GM18861 (cell line): ENCODE results near the gene SYNPO.

Source experiments
- ATAC-seq: cut with Tn5 transposase; IDR thresholded peaks from one replicate; pipeline ENCODE4 v1.9.1; 2021; ENCODE audit not compliant: unreplicated experiment

The SYNPO gene

DNA sequence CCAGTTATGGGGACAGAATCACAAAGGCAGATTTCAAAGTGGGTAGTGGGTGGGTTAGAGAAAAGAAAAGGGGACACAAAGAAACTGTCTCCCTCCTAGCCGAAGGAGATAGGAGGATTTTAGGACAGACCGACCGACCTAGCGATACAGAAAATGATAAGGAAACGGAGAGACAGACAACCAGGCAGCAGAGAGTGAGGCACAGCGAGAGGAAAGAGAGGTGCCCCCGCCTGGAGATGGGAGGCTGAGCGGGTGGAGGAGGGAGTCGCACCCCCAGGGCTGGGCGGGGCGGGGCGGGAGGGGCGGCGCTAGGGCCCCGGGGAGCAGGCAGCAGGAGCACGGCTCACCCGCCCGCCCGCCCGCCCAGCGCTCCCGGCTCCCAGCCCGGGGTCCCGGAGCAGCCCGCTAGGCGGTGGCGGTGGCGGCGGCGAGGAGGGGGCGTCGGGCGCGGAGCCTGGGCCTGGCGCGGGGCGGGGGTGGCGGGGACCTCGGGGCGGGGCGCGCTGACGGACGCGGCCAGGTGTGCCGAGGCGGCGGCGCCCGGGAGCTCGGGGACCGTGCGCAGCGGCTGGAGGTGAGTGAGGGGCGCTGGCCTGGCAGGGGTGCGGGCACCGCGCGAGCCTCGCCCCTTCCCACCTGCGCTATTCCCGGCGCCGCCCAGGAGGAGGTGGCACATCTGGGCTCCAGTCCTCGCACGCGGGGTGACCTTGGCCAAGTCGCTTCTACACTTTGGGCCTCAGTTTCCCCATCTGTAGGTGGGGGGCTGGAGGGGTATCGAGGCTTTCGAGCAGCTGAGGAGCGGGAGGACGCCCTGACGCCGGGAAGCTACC, 15.9 kb upstream of the SYNPO start:
- ATAC-seq = no peak

DNA sequence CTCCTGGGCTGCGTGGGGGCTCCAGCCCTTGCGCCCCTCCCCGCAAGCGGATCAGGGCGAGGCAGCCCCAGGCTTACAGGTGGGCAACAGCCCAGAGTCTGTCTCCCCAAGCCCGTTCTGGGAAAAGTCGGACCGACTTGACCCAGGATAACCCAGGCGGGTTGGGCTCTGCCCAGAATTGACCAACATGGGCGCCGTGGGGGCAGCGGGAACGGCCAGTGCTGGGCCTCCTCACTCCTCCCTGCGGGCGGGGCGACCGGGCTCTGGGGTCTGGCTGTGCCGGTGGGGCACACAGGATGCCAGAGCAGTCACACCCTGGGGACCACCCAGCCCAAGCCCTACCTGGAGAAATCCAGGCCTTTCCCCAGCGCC, 15.3 kb upstream of the SYNPO start:
- no peak for ATAC-seq

DNA sequence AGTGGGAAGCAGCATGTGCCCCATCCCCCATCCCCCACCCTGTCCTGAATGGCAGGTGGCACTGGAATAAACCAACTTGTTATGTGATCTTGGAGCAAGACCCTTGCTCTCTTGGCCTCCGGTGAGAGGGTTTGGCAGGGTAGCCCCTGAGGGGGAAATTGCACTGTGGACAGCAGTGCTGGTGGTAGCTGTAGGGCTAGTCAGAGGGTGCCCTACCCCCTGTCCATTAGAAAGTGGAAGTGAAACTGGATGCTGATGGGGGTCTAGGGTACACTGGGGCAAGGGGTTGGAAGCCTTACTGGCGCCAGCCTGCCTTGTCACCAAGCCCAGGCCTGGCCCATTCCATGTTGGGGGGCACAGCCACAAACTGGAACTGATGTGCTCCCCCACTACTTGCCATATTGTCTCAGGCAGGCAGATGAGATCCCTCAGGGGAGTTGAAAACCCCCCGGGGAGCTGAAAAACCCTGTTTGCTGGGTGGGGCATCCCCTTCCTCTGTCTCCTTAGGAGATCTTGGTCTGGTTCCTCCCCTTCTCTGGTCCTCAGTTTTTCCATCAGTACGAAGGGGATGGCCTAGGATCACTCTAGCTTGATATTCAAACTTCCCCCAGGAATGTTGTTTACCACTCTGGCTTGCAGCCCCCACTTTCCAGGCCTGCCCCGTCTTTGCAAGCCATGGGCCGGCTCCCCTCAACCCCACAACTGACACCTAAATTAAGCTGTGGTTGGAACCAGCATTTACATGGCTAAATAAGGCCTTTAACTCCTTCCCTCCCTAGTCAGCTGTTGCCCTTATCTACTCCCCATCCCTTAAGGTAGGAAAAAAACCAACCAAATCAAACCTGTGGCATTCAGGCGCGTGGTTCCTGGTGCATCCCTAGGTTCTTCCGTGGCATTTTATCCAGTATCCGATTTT, 14.4 kb upstream of the SYNPO start:
- ATAC-seq = peak; percentile 62

DNA sequence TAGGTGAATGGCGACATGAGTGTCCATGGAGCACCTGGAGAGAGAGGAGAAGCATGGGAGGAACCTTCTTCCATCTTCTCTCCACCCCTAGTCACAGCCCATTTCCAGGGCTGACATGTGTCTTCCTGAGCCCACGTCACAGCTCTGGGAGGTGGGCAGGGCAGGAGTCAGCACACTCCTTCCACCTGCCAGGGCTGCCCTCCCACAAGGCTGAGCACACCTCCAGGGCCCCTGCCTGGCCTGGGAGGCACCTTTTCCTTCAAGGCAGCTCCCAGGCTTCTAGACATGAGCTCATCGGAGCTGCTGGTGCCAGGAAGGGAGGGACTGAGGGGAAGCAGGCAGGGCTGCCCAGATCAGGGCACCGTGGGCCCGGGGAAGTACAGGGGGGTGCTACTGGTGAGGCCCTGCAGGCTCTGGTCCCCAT, 13.6 kb upstream of the SYNPO start:
- no peak for ATAC-seq

DNA sequence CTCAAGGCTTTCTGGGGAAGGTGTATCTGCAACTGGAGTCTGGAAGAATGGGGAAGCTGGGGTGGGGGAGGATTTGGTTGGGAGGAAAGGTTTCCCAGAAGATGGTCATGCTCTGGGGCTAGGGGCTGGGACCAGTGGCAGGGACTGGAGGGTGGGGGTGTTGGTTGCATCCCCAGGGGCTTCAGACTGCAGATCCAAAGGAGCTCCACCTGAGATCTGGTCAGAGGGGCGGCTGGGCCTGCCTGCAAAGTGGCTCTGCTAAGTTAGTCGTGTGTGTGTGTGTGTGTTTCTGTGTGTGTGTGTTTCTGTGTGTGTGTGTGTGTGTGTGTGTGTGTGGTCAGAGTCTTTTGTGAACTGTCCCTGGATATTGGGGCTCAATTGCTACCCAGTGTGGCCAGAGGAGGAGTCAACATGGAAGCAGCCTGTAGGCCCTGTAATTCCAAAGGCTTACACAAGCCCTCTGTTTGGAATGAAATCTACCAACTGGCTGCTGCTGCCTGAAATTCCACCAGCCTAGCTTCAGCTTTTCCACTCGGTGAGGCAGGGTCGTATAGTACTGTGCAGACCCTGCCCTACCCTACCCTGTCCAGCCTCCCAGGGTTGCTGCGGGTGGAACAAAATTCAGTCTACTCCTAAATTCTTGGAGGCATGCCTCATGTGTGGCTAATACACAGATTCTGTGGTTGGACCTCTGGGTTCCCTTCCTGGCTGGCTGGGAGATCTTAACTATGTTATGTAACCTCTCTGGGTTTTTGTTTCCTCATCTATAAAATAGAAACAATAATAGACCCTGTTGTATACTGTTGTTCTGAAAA, 12.5 kb upstream of the SYNPO start:
- ATAC-seq = no peak

DNA sequence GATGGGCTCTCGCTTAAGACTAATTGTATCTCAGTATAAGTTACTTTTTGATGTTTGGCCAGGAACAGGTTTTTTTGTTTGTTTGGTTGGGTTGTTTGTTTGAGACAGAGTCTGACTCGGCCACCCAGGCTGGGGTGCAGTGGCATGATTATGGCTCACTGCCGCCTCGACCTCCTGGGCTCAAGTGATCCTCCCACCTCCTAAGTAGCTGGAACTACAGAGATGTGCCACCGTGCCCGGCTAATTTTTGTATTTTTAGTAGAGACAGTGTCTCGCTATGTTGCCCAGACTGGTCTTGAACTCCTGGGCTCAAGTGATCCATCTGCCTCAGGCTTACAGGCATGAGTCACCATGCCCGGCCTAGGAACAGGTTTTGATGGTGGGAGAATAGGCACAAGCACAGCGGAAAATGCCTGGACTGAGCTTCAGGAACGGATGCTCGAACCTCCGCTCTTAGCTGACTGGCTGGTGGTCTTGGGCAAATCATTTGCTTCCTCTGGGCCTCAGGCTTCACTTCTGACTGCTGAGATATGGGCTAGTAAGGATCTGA, 11.4 kb upstream of the SYNPO start:
- no peak for ATAC-seq

DNA sequence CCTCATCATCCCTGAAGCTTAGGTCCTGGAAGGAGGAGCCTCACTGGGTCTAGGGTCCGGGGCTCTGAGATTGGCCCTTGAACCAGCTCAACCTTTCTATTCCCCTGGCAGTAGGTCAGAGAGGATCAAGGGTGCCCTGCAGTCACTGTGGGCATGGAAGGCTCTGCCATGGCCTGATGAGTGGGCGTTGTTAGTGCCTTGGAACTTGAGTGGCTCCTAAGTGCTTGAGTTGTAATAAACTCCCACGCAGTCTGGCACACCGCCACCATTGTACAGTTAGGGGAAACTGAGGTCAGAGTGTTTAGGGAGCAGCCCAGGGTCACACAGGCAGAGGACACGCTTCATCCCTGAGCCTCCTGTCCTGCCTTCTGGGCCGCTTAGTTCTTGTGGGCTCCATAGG, 10.4 kb upstream of the SYNPO start:
- ATAC-seq = no peak

DNA sequence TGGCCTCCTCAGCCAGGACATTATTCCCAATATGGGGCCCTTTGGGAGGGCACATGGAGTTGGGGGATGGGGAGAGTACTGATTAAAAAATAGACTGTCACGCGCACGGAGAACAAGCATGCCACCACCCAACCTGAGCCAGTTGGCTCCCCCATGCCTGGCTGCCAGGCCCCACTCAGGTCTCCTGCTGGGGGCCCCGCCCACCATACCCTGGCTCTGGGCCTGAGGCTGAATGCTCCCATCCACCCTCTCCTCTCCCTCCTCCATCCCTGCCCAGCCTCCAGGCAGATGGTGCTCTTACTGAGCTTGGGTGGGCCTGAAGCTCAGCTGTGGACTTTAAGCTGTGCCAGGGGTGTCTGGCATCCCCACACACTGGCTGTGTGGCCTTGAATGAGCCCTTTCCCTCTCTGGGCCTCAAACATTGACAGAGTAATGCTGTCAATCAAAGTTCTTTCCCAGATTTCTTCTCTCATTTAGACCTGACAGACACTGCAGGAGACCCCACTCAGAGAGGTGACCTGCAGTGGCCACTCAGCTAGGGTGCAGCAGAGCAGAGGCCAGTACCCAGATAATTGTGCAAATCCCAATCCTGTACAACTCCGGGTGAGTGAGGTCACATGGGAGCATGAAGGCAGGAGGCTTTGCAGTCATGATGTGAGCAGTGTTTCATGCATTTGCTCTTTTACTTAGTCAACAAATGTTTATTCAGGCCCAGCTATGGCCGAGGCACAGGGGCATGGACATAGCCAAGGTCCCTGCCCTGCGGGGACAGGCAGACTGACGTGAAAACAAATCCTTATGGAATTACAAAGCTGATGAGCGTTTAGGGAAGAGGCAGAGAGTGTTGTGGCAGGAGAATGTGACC, 9.8 kb upstream of the SYNPO start:
- no peak for ATAC-seq

DNA sequence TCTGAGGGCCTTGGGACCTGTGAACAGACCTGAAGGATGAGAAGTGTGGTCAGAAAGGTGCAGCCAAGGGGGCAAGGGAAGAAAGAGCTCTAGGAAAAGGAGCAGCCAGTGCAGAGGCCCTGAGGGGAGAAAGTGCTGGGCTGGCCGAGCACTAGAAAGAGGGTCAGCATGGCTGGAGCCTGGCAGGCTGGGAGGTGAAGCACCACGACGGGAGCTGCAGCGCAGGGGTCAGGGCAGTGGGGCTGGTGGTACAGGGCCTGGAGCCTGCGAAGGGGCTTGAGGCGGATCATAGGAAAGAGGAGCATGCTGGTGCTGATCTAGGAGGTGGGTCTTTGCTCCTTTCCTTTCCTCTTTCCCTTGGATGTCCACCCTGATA, 9.1 kb upstream of the SYNPO start:
- no peak for ATAC-seq

DNA sequence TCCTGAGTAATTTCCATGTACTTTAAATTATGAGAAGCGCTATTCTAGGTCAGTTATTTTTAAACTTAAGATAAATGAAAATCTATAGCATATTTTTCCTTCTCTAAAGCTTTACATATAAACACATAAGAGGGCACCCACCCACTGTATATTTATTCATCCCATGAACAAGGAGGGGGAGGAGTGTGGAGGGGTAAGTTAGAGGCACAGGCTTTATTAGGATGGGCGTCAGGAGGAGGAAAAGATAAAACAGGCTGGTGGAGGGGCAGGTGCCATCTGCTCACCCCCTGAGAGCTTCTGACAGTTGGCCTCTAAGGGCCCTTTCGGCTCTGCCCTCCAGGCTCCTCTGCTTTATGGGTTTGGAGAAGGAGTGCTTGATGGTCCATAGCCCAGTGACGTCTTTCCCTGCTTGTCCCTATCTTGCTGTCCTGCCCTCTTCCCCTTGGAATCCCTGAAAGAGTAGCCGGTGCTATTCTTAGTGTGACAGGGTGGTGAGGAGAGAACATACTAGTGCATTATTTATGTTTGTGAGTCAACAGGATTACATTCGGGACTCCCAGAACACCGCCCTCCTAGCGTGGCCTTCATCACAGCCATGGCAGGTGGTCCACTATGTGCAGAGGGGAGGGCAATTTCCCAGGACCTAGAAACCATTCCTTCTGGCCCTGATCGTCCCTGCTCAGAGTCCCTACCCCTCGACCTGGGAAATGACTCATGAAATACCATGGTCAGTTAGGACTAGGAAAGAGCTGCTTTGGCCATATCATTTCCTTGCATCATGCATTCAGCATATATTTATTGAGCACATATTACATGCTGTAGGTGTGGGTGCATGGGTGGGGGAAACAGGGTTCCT, 7.9 kb upstream of the SYNPO start:
- no peak for ATAC-seq

DNA sequence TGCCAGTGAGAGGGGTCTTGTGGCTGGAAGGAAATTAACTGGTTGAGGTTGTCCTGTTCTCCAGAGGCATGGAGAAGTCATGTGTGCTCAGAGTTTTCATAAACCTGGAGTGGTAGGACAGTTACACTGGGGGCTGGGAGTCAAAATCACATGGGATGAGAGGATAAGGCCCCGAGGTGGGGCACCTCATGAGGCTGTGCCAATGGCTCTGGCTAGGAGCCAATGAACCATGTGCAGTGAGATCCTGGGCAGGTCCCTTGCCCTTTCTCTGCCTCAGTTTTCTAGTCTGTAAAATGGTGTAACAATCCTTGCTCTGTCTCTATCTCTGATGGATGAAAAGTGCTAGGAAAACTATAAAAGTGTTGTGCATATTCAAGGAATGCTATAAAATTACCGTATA, 7.0 kb upstream of the SYNPO start:
- ATAC-seq = no peak

DNA sequence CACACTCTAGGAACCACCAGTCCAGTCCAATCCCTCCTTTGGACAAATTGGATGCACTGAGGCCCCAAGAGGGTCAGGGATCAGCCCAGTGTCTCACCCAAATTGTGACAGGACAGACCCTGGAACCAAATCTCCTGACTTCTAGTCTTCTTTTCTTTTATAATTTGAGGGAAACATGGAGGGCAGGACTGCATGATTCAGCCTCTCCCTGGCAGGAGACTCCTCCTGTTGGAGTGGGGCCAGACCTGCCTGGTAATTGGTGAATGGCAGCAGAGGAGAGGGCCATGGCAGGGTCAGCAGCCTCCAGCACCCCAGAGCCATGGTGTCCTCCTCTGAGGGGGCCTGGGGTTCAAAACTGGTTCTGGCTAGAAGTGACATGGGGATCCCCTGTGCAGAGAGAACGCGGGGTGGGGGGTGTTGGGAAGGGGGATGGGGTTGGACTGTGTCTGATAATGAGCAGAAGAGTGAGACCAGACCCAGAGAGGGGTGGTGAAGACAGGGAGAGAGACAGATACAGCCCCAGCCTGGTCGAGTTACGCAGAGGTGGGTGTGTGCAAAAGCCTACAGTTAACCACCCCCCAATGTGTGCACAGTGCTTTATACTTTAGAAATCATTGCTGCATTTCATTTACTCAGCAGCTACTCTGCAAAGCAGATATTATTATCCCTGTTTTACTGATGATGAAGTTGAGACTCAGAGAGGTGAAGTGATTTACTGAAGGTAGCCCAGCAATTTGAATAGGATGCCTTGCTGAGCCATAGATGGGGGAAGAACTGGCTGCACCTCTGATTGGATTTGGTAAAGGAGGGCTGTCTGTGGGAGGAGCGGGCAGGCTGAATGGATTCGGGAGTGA, 3.8 kb upstream of the SYNPO start:
- no peak for ATAC-seq

DNA sequence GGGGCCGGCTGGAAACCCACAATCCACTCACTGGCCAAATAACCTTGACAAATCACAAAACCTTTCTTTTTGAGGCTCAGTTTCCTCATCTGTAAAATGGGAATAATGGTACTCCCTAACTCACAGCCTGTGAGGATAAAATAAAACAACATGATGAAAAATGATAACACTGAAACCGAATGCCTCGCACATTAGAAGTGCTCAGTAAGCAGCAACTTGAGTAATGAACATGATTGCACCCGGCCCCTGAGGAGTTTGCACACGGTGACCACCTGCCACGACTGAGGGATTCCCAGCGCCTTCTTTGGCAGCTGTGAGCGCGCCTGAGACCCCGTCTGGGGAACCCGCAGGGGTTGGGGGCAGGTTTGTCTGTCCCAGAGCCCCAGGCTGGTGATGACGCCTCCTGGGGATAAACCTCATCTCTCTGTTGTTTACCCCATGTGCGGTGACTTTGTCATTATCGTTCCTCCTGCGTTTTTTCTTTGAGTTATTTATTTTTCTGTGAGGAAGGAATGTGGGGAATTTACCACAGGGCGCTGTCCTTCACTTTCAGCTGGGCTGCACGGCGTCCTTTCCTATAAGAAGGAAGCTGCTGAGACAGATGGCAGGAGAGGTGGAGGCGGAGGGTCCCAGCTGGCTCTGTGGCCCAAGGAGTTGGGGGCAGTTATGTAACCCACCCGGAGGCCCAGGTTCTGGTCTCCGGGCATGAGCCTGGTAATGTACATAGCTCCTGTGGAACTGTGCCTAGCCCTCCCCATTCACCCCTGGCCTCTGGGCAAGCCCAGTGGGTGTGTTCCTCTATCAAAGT, 3.0 kb upstream of the SYNPO start:
- ATAC-seq = no peak

DNA sequence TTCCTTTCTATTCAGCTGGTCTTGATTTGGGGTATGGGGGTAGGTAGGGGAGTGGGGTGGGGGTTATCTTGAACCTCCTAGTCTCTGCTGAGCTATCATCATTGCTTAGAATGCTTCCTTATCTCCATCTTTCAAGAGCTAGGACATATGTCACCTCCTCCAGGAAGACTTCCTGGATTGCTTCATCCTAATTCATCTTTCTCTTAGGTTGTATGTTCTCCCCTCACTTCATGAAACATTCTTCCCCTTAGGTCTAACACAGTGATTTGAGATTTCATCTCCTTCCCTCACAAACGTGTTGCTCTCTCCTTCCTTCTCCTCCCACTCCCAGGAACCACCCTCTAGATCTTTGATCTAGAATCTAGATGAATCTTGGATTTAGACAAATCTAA, 2.4 kb upstream of the SYNPO start:
- ATAC-seq = no peak

DNA sequence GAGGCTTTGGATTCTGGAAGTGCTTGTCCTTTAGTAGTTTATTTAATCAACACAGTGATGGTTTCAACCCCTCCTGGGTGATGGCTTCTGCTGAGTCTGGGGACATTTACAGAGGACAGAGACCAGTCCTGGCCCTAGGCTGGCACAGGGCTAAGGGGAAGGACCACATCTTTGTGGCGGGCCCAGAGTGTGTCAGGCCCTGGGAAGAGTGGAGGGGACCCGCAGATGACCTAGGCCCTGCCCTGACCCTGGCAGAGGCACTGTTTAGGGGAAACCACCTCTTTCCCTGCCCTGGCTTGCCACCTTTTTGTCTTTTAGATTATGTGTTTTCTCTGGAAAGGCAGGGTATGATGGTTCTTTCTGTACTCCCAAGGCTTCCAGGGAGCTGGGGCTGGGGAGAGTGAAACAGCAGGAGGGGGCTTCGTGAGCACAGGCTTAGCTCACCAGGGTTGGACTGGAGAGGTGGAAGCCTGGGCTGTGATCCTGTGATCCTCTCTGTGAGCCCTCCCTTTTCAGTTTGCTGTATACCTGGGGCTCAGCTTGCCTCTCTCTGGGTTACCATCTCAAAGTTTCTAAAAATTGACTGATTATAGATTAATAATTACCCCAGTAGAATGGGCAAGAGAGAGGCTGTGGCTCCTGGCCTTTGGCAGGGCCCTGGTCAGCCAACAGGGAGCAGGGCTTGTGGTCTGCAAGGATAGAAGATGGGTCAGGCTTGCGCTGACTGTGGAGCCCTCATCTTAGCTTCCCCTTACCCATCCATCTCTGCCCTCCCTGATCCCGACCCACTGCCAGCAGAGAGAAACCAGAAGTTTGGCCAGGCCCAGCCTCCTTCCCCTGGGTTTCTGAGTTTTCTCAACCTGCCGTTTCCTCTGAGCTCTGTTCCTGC, 1.7 kb upstream of the SYNPO start:
- ATAC-seq = no peak

DNA sequence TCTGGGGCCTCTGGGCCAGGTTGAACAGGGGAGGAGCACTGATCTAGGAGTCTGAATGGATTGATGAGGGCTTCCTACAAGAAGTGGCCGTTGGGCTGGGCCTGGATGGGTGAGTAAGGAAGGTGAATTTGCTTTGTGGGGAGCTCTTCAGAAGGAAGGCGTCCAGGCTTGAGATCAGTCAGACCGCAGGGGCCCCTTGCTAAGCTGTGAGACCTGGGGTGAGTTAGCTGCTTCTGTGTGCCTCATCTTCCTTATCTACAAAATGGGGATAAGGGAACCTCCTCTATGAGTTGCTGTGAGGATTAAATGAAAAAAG, 1.1 kb upstream of the SYNPO start:
- no peak for ATAC-seq

DNA sequence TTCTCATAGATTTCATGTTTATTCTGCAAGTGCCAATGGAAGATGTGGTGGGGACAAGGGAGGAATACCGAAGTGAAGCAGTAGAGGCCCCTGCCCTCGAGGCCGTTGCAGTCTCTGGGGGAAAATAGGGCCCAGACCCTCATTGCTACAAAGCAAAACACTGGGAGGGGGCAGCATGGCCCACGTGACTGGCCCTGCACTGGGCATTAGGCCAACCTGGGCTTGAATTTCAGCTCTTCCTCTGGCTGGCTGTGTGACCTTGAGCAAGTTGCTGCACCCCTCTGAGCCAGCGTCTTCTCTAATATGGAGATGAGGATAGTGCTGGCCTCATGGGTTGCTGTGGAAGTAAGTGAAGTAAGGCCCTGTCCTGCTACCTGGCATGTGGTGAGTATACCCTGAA, 709 bp upstream of the SYNPO start:
- ATAC-seq = no peak
